ENCODE measurements around the gene VEGFC.

- TF ChIP-seq CTCF (conservative IDR thresholded peaks at IDR 0.05) (no peak), EZH2 (IDR thresholded peaks at IDR 0.05; ENCODE audit: low read depth) (no peak)
Observed at GRCh38 chr4:176638992-176639391, 153.7 kb downstream of the VEGFC start.
